PFSK-1 (cell line): ENCODE measurements around the gene FAM32A.

Experiments
- FOXP2 ChIP-seq: optimal IDR thresholded peaks from 2 replicates; pipeline ENCODE3; 2011; ENCODE audit warnings: borderline replicate concordance, control low read depth, inconsistent platforms; ENCODE audit not compliant: insufficient read depth; ENCODE audit errors: extremely low read length, extremely low read depth
- POLR2AphosphoS5 ChIP-seq: IDR thresholded peaks from 2 replicates; pipeline ENCODE4 v1.6.1; 2012; ENCODE audit warnings: low read depth, mild to moderate bottlenecking, control low read depth, low read length, moderate library complexity
- SIN3A ChIP-seq: IDR thresholded peaks from 2 replicates; pipeline ENCODE4 v1.6.1; 2012; ENCODE audit warnings: mild to moderate bottlenecking, low read length, moderate library complexity, borderline replicate concordance; ENCODE audit not compliant: insufficient read depth
- TAF1 ChIP-seq: IDR thresholded peaks from 2 replicates; pipeline ENCODE4 v1.6.1; 2012; ENCODE audit warnings: low read length, control low read depth, borderline replicate concordance; ENCODE audit not compliant: insufficient read depth
- TF ChIP-seq, protein P1 (sequence below), 2 experiments: IDR thresholded peaks; 2 replicates each; pipeline versions ENCODE4 v1.6.1 to v1.8.0; 2011 to 2012; ENCODE audit warnings: low read depth in 2 of 2, low read length in 2 of 2, control low read depth in 1 of 2, inconsistent platforms in 1 of 2, mild to moderate bottlenecking in 1 of 2, moderate library complexity in 1 of 2; ENCODE audit not compliant: insufficient read depth in 1 of 2

DNA sequence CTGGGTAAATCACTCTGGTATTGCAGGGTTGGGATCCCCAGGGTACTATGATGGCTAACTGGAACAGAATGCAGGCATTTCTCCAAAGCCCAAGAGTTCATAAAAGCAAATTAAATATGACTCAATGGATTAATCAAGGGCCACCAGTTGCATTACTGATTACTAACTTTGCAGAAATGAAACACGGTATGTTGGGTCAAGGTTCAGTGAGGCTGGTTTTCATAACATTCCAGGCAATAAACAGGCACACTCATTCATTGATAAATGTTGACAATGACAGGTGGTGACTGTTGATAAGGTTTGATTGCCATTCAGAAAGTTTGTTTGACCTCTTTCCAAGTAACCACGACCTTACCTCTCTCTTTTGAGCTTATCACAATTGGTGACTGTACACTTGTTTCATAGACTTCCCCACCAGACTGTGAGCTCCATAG, 12.0 kb downstream of the FAM32A start:
- TF ChIP-seq POLR2AphosphoS5, result no peak
- TF ChIP-seq TAF1, result no peak
- no peak for TF ChIP-seq FOXP2
- no peak for TF ChIP-seq SIN3A
- TF ChIP-seq, protein P1, sequence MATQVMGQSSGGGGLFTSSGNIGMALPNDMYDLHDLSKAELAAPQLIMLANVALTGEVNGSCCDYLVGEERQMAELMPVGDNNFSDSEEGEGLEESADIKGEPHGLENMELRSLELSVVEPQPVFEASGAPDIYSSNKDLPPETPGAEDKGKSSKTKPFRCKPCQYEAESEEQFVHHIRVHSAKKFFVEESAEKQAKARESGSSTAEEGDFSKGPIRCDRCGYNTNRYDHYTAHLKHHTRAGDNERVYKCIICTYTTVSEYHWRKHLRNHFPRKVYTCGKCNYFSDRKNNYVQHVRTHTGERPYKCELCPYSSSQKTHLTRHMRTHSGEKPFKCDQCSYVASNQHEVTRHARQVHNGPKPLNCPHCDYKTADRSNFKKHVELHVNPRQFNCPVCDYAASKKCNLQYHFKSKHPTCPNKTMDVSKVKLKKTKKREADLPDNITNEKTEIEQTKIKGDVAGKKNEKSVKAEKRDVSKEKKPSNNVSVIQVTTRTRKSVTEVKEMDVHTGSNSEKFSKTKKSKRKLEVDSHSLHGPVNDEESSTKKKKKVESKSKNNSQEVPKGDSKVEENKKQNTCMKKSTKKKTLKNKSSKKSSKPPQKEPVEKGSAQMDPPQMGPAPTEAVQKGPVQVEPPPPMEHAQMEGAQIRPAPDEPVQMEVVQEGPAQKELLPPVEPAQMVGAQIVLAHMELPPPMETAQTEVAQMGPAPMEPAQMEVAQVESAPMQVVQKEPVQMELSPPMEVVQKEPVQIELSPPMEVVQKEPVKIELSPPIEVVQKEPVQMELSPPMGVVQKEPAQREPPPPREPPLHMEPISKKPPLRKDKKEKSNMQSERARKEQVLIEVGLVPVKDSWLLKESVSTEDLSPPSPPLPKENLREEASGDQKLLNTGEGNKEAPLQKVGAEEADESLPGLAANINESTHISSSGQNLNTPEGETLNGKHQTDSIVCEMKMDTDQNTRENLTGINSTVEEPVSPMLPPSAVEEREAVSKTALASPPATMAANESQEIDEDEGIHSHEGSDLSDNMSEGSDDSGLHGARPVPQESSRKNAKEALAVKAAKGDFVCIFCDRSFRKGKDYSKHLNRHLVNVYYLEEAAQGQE (IDR thresholded peaks at IDR 0.05; ENCODE audit: insufficient read depth in 1 of 2, low read depth in 2 of 2, low read length in 2 of 2), result no peak
